NCI-H345 treated with DMSO at 0.1 percent for 48 hours (cell line): ENCODE results near the gene ZNF814.
"Not testable (repeated sequence)": the region's sequence is repeated elsewhere in the genome, so short reads cannot be mapped to it uniquely, and the experiment has no call there.

Source experiments
- DNase-seq: peaks from one replicate; lab custom pipeline; 2025; ENCODE audit not compliant: unreplicated experiment; lab: John Stamatoyannopoulos, UW

ZNF814 gene

DNA sequence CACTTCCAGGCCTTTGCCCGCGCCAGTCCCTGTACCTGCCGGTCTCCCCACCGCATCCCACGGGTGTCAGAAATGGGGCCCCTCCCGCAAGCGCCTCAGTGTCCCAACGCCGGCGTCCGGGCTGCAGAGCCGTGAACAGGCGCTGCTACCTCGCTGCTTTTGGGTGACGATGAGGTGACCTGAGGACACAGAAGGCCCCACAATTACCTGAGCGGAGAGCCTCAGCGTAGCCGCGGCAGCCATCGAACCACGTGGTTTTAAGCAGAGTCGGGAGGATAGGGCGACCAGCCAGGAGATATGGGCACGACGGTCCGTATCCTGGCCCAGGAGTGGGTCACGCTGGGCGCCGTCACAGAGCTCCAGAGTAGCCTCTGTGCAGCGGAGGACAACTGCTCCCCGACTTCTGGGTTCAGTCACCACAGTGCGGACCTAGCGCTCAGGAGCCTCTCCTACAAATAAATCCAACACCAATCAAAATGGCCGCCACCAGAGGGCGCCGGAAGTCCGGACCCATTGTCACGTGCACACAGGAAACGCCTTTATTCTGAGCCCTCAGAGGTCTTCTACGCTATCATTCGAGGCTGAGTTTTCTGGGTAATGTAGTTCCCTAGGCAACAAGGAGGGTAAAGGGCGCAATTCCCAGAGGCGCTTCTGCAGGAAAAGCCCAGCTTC, at the start of gene ZNF814:
Gene ZNF814, minus strand, starts transcription at position 478 of the 672 bp plus-strand sequence. Its CDS starts 235 bp downstream, at position 243.
- no peak for DNase-seq

DNA sequence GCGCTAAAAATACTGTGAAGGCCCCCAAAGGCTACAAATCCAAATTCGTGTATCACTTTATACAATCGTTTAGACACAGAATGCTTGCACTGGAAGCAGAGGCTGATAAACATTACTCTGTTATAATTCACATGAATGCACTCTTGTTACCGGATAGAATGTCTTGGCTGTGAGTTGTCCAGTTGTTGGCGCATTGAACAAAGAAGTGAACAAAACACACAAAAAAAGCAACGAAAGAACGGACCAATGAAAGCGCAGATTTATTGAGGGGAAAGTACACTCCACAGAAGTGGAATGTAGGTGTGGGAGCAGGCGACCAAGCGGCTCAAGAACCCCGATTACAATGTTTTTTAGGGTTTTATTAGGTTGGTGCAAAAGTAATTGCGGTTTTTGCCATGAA, 46.9 kb upstream of the ZNF814 start:
- DNase-seq = no peak

DNA sequence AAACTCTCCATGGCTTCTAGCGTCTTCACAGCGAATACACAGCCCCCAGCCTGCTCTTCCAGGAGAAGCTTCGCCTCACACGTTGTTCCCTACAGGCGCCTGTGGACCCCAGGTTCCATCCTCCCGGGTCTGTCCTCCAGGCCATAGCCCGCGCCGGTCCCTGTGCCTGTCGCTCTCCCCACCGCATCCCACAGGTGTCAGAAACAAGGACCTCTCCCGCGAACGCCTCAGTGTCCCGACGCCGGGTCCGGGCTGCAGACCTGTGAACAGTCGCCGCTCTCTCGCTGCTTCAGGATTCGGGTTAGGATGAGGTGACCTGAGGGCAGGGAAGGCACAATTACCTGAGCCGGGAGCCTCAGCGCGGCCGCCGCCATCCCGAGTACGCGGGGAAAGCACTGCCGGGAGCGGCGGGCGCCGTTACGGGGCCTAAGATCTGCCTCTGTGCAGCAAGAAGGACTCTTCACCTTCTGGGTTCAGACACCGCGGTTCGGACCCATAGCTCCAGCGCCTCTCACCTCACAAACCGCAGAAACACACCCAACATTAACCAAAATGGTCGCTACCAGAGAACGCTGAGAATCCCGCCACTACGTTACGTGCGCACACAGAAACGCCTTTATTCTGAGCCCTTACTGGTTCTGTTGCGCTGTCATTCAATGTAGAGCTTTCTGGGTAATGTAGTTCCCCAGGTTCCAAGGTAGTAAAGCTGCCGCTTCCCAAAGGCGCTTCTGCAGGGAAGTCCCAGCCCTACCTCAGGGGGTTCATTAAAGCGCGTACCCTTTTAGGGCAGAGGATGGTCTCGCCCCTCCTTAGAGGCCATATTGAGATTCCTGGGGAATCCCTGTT, 46.2 kb upstream of the ZNF814 start, which contains the start of gene ZNF418:
Gene ZNF418, minus strand, starts transcription at position 583 of the 846 bp plus-strand sequence. CDS start 1,580 bp downstream, outside the sequence.
- DNase-seq = no peak

DNA sequence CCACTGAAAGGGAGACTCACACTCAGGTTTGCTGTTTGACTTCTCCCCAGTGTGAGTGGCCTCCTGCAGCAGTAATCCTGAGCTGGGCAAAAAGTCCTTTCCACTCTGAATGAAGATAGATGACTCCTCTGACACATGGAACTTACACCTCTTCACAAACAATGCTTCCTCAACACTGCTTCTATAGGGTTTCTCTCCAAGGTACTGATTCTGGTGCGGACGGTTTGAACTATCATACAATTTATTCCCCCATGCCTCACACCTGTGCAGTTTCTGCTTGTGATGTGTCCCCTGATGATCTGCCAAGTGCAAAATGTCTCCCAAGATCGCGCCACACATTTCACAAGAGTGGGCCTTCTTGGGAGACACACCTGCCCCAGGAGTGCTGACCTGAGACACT, 38.8 kb upstream of the ZNF814 start:
- no peak for DNase-seq

DNA sequence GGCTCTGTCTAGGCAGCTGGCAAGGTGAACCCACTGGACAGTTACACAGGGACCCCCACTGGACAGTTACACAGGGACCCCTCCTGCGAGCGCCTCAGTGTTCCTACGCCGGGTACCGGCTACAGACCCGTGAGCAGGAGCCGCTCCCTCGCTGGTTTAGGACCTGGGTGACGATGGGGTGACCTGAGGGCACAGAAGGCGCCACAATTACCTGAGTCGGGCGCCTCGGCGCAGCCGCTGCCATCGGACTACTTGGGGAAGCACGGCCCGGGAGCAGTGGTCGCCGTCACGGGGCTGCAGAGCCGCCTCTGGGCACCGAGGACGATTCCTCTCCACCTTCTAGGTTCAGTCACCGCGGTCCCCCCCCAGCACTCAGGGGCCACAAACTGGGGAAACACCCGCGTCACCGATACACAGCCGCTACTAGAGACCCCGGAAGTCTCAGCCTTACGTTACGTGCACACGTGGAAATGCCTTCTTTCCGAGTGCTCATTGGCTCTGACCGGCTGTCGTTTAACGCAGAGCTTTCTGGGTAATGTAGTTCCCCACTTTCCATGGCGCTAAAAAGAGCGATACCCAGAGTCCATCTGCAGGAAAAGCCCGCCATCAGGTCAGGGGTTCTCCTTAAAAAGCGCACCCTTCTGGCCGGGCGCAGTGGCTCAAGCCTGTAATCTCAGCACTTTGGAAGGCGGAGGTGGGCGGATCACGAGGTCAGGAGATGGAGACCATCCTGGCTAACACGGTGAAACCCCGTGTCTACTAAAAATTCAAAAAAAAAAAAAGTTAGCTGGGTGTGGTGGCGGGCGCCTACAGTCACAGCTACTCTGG, 27.5 kb upstream of the ZNF814 start, which contains the start of gene ZNF417:
Gene ZNF417, minus strand, starts transcription at position 425 of the 828 bp plus-strand sequence. Its CDS starts 181 bp downstream, at position 244.
- peak; percentile 75 for DNase-seq

DNA sequence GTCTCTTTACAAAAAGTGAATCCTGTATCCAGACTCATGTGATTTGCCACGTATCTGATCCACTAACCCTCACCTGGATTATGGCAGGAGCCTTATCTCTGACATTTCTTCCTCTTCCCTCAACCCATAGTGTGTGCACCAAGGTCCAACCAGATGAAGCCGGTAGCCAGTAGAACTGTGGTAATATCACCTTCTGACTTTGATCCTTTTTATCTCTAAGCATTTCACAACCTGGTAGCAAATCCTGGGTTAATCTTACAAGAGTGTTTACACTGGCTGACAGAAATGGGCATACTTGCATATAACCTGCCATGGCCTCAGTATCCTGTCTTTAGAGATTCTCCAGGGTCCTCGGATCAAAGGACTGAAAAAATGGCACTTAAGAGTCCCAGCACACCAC, 25.7 kb upstream of the ZNF814 start:
- DNase-seq = no peak

DNA sequence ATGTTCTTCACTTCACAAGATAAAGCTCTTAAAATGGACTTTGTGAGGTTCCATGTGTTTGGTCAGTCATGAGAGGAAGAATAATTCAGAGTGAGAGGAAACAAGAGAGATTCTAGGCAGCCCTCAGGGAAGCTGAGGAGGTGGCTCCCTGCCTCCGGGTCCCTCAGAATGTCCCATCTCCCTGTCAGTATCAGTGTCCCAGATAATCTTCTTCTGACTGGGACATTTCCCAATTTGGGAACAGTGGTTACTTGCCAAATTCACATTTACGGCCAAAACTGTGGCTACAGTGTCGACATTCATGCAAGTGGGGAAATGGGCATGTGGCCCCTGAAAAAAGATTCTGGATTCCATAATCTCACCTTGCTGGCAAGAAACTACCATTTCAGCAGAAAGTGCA, 18.6 kb upstream of the ZNF814 start:
- DNase-seq = no peak

DNA sequence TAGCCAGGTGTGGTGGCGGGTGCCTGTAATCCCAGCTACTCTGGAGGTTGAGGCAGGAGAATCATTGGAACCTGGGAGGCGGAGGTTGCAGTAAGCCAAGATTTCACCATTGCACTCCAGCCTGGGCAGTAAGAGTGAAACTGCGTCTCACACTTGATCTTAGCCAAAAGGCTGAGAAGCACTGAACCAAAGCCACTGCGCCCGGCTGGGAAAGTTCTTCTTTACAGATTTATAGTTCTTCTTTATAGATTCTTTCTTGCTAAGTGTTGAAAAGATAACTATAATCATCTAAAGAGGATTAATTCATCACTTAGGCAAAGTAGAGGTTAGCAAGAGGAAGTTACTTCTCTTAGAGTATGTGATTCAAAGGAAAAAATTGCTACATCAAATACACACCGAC, 16.4 kb upstream of the ZNF814 start:
- no peak for DNase-seq

DNA sequence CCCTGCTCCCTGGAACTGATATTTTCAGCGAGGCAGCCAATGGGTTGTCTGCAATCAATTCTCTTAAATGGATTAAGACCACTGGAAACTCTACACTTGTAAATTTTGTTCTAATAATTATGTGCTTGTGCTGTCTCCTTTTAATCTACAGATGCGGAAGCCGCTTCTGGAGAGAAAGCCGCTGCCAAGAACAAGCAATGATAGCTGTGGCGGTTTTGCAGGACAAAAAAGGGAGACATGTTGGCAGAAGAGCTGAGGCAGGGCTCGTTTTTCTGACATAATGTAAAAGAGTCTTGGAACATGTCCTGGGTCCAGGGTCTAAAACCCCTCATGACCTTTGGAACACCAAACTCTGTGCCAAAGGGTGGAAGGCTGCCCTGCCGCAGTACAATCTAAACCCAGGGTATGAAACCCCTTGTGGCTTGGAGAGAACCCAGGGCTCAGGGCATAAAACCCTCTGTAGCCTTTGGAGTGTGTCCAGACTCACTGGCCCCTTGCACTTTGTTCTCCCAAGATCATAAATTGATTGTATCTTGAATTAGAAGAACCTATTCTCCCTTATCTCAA, 14.9 kb upstream of the ZNF814 start:
- no peak for DNase-seq

DNA sequence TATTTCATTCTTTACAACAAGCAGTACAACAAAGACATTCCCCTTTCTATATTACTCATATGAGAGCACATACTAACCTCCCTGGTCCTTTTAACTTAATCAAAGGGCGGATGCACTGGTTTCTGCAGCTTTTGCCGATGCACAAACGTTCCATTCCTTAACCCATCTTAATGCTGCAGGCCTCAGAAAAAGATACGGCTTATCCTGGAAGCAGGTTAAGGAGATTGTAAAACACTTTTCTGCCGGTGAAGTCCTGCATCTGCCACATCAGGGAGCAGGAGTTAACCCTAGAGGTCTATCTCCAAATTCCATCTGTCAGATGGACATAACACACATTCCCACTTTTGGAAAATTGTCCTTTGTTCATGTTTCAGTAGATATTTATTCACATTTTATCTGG, 11.5 kb upstream of the ZNF814 start:
- no peak for DNase-seq

DNA sequence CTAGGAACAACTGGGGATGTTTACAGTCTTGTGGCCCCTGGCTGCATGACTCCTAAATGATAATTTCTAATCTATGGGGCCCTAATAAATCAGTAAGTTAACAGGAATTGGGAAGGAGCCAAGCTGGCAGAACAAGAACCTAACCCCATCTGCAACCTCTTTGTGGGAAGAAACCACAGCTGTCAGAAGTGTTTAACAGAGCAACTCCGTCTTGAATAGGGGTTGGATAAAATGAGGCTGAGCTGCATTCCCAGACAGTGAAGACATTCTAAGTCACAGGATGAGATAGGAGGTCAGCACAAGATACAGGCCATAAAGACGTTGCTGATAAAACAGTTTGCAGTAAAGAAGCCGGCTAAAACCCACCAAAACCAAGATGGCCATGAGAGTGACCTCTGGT, 1.9 kb upstream of the ZNF814 start:
- not testable (repeated sequence) for DNase-seq

DNA sequence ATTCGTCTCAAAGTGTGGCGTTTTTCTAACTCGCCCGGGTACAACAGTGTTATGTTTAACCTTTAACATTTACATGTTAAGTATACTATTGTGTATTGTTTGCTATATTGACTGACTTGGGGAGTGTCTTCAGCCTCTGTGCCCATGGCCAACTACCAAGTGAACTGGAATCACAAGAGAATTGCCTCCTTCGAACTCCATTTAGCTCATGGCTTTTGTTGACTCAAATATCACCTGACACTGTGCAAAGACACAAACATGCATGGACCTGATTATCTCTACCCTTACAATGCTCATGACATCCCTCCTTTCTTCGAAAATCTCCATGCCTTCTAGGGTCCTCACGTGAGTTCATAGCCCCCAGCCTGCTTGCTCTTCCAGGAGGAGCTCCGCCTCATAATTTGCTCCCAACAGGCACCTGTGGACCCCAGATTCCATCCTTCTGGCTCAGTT, 704 bp downstream of the ZNF814 start:
- no peak for DNase-seq

DNA sequence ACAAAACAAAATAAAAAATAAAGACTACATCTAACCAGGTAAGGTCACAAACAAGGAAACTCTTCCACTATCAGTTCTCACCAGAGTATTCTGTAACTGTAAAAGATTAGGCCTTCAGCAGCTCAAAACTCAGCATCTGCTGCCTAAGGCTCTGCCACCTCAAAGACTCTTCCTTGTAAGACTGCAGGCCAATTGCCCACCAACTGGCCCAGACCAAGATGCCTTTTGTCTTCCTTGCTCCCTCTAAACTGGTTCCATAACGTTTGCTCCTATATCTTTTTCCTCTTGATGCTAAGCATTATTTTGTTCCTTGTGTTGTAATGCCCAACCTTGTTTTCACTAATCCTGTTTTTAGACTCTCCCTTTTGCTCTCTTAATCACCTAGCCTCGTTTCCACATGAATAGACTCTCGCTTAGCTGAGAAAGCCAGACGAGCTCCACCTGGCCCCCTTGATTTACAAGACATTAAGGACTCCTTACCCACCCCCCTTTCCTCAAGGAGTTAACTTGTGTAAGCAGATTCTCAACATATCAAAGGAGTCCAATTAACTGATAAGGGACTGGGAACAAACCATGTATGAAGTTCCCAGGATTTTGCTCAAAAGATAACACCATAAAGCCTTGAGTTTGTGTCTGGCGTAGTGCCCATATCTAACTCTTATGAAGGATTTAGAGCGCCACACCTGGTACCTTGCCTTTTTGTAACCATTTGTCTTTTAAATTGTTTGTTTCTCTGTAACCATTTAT, 1.5 kb downstream of the ZNF814 start:
- DNase-seq = no peak

DNA sequence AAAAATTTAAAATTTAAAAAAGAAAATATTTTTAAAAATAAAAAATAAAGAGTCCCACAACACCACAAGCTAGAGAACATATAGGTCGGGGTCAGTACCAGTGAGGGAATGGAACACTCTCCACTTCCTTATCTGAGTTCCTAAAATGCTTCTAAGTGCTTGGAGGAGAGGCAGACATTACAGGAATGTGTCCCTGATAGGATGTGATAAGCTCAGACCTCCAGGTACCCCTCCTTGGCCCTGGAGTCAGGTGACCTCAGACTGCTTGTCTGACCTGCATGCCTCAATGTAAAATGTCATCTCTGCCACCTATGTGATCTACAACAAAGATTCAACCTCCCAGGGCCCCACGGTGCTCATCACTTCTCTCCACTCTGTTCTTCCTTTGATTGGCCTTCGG, 2.8 kb downstream of the ZNF814 start:
- no peak for DNase-seq

DNA sequence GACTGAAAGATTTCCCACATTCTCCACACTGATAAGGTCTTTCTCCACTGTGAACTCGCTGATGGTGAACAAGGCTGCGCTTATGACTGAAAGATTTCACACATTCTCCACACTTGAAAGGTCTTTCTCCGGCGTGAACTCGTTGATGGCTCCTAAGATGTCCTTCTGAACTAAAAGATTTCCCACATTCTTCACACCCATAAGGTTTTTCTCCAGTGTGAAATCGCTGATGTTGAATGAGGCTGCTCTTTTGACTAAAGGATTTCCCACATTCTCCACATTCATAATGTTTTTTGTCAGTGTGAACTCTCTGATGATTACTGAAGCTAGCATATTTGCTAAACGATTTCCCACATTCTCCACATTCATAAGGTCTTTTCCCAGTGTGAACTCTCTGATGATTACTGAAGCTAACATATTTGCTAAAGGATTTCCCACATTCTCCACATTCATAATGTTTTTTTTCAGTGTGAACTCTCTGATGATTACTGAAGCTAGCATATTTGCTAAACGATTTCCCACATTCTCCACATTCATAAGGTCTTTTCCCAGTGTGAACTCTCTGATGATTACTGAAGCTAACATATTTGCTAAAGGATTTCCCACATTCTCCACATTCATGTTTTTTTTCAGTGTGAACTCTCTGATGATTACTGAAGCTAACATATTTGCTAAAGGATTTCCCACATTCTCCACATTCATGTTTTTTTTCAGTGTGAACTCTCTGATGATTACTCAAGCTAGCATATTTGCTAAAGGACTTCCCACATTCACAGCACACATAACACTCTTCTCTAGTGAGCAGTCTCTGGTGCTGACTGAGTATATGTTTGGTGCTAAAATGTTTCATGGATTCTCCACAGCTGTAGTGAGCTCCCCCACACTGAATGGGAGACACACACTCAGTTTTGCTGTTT, 14.7 kb downstream of the ZNF814 start:
- DNase-seq = not testable (repeated sequence)

DNA sequence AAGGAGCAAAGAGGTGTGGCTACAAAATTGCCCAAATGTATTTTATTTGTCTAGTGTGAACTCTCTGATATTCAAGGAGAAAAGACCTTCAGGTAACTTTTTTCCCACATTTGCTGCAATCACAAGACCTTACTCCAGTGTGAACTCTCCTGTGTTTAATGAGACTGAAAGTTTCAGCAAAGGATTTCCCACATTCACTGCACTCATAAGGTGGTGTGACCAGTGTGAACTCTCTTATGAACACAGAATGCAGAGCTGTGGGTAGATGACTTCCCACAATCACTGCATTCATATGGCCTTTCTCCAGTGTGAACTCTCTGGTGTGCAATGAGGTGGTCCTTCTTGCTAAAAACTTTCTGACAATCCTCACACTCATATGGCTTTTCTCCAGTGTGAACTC, 16.4 kb downstream of the ZNF814 start:
- no peak for DNase-seq

DNA sequence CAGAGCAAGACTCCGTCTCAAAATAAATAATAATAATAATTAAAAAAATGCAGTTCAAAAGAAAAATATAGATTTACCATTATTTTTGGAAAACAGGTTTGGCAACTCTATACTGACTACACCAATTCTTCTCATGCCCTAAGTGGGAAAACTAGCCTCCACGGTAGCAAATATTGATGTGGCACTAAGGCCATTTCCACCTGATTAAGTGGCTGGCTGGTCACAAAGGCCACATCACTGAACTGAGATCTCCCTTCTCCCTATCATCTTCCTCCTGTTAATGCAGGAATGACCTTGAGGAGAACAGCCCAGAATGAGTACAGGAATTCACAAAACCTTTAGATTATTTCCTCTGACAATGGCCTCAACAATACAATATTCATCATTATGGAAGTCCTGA, 18.6 kb downstream of the ZNF814 start:
- no peak for DNase-seq

DNA sequence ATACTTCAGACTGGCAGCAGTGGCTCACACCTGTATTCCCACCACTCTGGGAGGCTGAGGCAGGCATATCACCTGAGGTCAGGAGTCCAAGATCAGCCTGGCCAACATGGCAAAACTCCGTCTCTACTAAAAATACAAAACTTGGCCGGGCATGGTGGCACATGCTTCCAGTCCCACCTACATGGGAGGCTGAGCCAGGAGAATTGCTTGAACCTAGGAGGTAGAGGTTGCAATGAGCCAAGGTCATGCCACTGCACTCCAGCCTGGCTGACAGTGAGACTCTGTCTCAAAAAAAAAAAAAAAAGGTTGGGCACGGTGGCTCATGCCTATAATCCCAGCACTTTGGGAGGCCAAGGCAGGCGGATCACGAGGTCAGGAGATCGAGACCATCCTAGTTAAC, 19.2 kb downstream of the ZNF814 start:
- not testable (repeated sequence) for DNase-seq

DNA sequence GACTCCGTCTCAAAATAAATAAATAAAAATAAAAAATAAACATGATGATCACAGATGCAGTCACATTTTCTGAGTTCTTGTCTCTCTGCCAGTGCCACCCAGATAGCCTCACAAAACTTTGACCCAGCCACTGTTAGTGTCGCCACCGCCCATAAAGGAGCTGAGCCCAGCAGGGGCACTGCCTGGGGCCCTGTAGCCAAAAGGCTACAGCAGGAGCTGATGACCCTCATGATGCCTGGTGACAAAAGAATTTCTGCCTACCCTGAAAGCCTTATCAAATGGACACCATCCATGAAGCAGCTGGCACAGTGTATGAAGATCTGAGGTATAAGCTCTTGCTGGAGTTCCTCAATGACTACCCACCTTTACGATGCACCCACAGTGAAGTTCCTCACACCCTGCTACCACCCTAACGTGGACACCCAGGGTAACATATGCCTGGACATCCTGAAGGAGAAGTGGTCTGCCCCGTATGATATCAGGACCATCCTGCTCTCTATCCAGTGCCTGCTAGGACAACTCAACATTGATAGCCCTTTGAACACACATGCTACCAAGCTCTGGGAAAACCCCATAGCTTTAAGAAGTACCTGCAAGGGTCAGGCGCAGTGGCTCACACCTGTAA, 20.9 kb downstream of the ZNF814 start:
- DNase-seq = no peak
